ENCODE measurements around the gene CWF19L2. TPM values are rescaled to one million over a fixed set of nuclear protein-coding genes. Genes with fewer than 3 reads are reported as not detected.

Gene CWF19L2
- total RNA-seq, 1 donor from 2014 or later = 17.9 TPM

GRCh38 chr11:107329164-107329563, 128.5 kb downstream of the CWF19L2 start:
- H3K36me3 Mint-ChIP-seq (ENCODE audit: insufficient read depth) = peaks cover 8% of the 10 kb centered on the region

DNA sequence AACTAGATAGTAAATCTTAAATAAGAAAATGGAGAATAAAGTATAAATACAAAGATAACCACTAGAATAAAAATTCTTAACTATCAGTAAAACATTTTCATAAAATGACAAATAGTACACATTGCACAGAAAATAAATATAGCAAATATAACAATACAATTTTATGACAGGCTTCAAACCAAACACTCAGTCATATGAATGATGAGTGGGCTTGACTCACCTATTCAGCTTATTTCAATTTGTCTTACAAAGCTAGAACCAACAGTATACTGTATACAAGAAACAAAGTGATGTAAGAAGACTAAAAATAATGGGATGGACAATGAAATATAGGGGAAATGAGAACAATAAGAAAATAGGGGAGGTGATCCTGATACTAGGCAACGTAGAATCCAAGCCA, 141.2 kb downstream of the CWF19L2 start:
- DNase-seq (ENCODE audit: low spot score, unreplicated experiment) = no peak
- peaks cover 30% of the 10 kb centered on the region for H3K36me3 Mint-ChIP-seq (ENCODE audit: insufficient read depth)
- no peaks in the 10 kb centered on the region for H3K4me1 Mint-ChIP-seq (ENCODE audit: low read depth)
- H3K27ac Mint-ChIP-seq = no peak overlapping the region
- no peaks in the 10 kb centered on the region for H3K27me3 Mint-ChIP-seq
- peaks cover 34% of the 10 kb centered on the region for H3K9me3 Mint-ChIP-seq (ENCODE audit: low read depth)
- no peak for TF ChIP-seq CTCF (IDR thresholded peaks at IDR 0.05; ENCODE audit: unreplicated experiment)
- H3K4me3 Mint-ChIP-seq (ENCODE audit: low read depth) = no peak overlapping the region

More at GRCh38 chr11:107329164-107329563, 128.5 kb downstream of the CWF19L2 start:
- no peaks in the 10 kb centered on the region for H3K27me3 Mint-ChIP-seq
- no peaks in the 10 kb centered on the region for H3K9me3 Mint-ChIP-seq (ENCODE audit: low read depth)
- no peak for TF ChIP-seq CTCF (IDR thresholded peaks at IDR 0.05; ENCODE audit: unreplicated experiment)
- no peak overlapping the region for H3K27ac Mint-ChIP-seq
- no peaks in the 10 kb centered on the region for H3K4me1 Mint-ChIP-seq (ENCODE audit: low read depth)
- no peak overlapping the region for H3K4me3 Mint-ChIP-seq (ENCODE audit: low read depth)
- no peak for DNase-seq (ENCODE audit: low spot score, unreplicated experiment)

DNA sequence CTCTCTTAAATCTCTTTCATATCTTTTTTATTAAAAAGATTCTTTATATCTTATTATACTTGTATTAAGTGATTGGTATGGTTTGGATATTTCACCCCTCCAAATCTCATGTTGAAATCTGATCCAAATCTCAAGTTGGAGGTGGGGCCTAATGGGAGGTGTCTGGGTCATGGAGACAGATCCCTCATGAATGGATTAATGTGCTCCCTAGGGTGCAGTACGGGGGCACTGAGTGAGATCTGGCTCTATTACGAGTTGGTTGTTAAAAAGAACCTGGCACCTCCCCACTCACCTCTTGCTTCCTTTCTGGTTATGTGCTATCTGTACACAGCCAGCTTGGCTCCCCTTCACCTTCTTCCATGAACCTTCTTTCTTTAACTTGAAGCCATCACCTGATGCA, 149.6 kb downstream of the CWF19L2 start:
- TF ChIP-seq CTCF (IDR thresholded peaks at IDR 0.05; ENCODE audit: unreplicated experiment) = no peak
- no peaks in the 10 kb centered on the region for H3K27me3 Mint-ChIP-seq
- H3K4me1 Mint-ChIP-seq (ENCODE audit: low read depth) = no peaks in the 10 kb centered on the region
- no peak overlapping the region for H3K4me3 Mint-ChIP-seq (ENCODE audit: low read depth)
- no peak for DNase-seq (ENCODE audit: low spot score, unreplicated experiment)
- H3K27ac Mint-ChIP-seq = no peak overlapping the region
- H3K36me3 Mint-ChIP-seq (ENCODE audit: insufficient read depth) = peaks cover 14% of the 10 kb centered on the region
- H3K9me3 Mint-ChIP-seq (ENCODE audit: low read depth) = peaks cover 4% of the 10 kb centered on the region

DNA sequence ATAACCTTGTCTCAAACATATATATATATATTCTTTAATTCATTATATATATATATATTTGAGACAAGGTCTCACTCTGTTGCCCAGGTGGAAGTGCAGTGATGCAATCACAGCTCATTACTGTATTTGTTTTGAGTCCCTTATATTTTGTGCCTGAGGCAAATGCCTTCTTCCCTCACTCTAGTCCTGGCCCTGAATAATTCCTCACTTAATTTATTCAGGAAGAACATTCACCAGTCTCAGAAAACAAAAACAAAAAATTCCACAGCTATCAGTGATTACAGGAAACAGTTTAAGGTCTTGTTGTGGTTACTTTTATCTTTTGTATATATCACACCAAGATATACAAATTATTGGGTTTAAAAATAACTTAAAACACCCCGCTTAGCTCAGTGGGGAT, 155.7 kb downstream of the CWF19L2 start:
- Mint-ChIP-seq H3K36me3 (ENCODE audit: insufficient read depth) (peaks cover 30% of the 10 kb centered on the region), H3K27me3 (no peaks in the 10 kb centered on the region), H3K9me3 (ENCODE audit: low read depth) (peaks cover 14% of the 10 kb centered on the region), H3K27ac (no peak overlapping the region), H3K4me1 (ENCODE audit: low read depth) (no peaks in the 10 kb centered on the region), H3K4me3 (ENCODE audit: low read depth) (no peak overlapping the region)
- no peak for DNase-seq (ENCODE audit: low spot score, unreplicated experiment)
- no peak for TF ChIP-seq CTCF (IDR thresholded peaks at IDR 0.05; ENCODE audit: unreplicated experiment)

- H3K4me3 Mint-ChIP-seq (ENCODE audit: low read depth) = no peak overlapping the region
Observed at GRCh38 chr11:107293677-107294344, 163.8 kb downstream of the CWF19L2 start.

More at GRCh38 chr11:107293677-107294344, 163.8 kb downstream of the CWF19L2 start:
- Mint-ChIP-seq H3K27me3 (no peaks in the 10 kb centered on the region), H3K36me3 (ENCODE audit: insufficient read depth) (peaks cover 50% of the 10 kb centered on the region), H3K9me3 (ENCODE audit: low read depth) (peaks cover 38% of the 10 kb centered on the region), H3K27ac (no peak overlapping the region), H3K4me1 (ENCODE audit: low read depth) (no peaks in the 10 kb centered on the region)
- no peak for DNase-seq (ENCODE audit: low spot score, unreplicated experiment)
- no peak for TF ChIP-seq CTCF (IDR thresholded peaks at IDR 0.05; ENCODE audit: unreplicated experiment)
